ENCODE data around the gene MKLN1.

DNA sequence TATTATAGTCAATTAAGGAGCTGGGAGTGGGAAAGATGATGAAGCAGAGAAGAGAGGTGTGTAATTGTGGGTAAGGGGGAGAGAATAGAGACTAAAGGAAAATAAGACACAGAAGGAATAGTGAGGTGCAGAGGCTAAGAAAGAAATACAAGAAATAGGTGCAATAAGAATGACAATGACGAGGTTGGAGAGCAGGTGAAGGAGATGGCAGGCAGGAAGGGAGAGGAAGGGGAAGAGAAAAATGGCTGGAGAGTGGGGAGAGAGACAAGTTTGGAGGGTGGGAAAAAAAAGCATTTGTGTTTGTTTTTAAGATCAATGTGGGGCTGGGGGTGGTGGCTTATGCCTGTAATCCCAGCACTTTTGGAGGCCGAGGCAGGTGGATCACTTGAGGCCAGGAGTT lies 27.6 kb upstream of the MKLN1 start:
- TF ChIP-seq POLR2A (IDR thresholded peaks at IDR 0.05) = no peak
- TF ChIP-seq, protein P1, sequence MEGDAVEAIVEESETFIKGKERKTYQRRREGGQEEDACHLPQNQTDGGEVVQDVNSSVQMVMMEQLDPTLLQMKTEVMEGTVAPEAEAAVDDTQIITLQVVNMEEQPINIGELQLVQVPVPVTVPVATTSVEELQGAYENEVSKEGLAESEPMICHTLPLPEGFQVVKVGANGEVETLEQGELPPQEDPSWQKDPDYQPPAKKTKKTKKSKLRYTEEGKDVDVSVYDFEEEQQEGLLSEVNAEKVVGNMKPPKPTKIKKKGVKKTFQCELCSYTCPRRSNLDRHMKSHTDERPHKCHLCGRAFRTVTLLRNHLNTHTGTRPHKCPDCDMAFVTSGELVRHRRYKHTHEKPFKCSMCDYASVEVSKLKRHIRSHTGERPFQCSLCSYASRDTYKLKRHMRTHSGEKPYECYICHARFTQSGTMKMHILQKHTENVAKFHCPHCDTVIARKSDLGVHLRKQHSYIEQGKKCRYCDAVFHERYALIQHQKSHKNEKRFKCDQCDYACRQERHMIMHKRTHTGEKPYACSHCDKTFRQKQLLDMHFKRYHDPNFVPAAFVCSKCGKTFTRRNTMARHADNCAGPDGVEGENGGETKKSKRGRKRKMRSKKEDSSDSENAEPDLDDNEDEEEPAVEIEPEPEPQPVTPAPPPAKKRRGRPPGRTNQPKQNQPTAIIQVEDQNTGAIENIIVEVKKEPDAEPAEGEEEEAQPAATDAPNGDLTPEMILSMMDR (IDR thresholded peaks at IDR 0.05) = no peak

All from esophagus squamous epithelium (tissue), 4 donors.